ENCODE data around the gene ARL2. TPM values are rescaled to one million over a fixed set of nuclear protein-coding genes. Genes with fewer than 3 reads are reported as not detected.

Gene ARL2
- total RNA-seq, 1 donor from 2014 or later, result 76.1 TPM

DNA sequence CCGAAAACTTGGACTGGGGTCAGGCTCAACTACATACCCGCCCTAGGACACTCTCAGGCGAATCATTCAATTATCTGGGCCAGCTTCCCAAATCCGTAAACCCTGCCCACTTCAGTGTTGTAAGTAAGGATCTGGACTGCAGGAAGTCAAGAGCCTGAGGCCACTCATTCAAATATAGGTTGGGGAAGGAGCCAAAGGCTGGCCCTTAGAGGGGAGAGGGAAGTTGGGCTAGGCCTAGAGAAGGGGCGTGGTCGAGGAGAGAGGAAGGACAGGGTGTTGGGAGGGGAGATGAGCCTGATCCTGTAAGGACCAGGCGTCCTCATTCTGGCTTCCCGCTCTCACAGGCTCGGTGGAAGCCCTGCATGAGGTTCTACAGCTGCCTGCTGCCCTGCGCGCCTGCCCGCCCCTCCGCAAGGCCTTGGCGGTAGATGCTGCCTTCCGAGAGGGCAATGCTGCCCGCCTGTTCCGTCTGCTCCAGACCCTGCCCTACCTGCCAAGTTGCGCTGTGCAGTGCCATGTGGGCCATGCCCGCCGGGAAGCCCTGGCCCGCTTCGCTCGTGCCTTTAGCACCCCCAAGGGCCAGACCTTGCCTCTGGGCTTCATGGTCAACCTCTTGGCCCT is 30.0 kb downstream of the ARL2 start:
- no peak overlapping the region for H3K4me3 ChIP-seq (ENCODE audit: low read depth, low read length)
- peak; percentile 18 for DNase-seq (ENCODE audit: low read depth)
- no peaks in the 10 kb centered on the region for H3K27me3 ChIP-seq (ENCODE audit: control insufficient read depth, insufficient read depth, low read length)
- TF ChIP-seq, protein P1, sequence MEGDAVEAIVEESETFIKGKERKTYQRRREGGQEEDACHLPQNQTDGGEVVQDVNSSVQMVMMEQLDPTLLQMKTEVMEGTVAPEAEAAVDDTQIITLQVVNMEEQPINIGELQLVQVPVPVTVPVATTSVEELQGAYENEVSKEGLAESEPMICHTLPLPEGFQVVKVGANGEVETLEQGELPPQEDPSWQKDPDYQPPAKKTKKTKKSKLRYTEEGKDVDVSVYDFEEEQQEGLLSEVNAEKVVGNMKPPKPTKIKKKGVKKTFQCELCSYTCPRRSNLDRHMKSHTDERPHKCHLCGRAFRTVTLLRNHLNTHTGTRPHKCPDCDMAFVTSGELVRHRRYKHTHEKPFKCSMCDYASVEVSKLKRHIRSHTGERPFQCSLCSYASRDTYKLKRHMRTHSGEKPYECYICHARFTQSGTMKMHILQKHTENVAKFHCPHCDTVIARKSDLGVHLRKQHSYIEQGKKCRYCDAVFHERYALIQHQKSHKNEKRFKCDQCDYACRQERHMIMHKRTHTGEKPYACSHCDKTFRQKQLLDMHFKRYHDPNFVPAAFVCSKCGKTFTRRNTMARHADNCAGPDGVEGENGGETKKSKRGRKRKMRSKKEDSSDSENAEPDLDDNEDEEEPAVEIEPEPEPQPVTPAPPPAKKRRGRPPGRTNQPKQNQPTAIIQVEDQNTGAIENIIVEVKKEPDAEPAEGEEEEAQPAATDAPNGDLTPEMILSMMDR (IDR thresholded peaks at IDR 0.05; ENCODE audit: insufficient read depth, low read length, severe bottlenecking), result no peak
- FAIRE-seq, result no peak
- peaks cover 2% of the 10 kb centered on the region for H3K36me3 ChIP-seq (ENCODE audit: control insufficient read depth, insufficient read depth, low read length)

DNA sequence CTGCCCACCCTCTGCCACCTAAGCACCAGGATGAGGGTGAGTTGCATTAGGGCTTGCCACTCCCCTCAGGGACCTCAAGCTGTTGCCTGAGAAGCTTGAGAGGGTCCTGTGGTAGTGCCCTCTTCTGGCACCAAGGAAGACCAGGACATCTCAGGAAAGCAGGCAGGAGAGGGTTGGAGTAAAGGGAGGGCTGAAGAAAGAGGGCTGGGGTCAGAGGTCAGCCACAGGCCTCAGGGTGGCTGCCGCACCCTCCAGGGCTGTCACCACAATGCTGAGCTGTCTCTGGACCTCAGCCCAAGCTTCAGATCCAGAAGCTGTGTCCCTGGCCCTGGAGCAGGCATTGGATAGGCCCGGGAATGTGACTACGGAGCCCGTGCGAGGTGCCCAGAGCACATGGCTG is 31.1 kb downstream of the ARL2 start:
- Histone ChIP-seq H3K27me3 (ENCODE audit: control insufficient read depth, insufficient read depth, low read length) (no peaks in the 10 kb centered on the region), H3K4me3 (ENCODE audit: low read depth, low read length) (no peak overlapping the region), H3K36me3 (ENCODE audit: control insufficient read depth, insufficient read depth, low read length) (no peaks in the 10 kb centered on the region)
- DNase-seq (ENCODE audit: low read depth), result no peak
- FAIRE-seq, result peak; percentile 18
- TF ChIP-seq, protein P1 (IDR thresholded peaks at IDR 0.05; ENCODE audit: insufficient read depth, low read length, severe bottlenecking), result no peak

DNA sequence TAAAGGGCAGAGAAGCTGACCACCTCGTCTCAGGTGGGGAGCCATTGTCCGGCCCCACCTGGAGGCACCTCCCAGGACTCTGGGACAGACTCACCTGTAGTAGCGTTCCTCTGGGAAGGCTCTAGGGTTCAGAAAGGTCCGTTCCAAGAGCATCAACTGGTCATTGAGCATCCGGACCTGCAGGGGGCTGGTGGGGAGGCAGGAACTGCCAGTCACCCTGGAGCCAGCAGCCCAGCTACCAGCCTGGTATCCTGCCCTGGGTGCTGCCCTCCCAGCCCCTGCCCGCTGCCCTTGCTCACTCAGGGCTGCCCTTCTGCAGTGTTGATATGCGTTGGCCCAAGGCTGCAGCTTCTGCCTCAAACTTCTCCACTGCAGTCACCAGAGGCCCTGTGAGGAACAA is 31.8 kb downstream of the ARL2 start:
- Histone ChIP-seq H3K27me3 (ENCODE audit: control insufficient read depth, insufficient read depth, low read length) (no peaks in the 10 kb centered on the region), H3K36me3 (ENCODE audit: control insufficient read depth, insufficient read depth, low read length) (no peaks in the 10 kb centered on the region), H3K4me3 (ENCODE audit: low read depth, low read length) (no peak overlapping the region)
- FAIRE-seq (no peak), DNase-seq (ENCODE audit: low read depth) (no peak)
- TF ChIP-seq, protein P1 (IDR thresholded peaks at IDR 0.05; ENCODE audit: insufficient read depth, low read length, severe bottlenecking), result no peak

DNA sequence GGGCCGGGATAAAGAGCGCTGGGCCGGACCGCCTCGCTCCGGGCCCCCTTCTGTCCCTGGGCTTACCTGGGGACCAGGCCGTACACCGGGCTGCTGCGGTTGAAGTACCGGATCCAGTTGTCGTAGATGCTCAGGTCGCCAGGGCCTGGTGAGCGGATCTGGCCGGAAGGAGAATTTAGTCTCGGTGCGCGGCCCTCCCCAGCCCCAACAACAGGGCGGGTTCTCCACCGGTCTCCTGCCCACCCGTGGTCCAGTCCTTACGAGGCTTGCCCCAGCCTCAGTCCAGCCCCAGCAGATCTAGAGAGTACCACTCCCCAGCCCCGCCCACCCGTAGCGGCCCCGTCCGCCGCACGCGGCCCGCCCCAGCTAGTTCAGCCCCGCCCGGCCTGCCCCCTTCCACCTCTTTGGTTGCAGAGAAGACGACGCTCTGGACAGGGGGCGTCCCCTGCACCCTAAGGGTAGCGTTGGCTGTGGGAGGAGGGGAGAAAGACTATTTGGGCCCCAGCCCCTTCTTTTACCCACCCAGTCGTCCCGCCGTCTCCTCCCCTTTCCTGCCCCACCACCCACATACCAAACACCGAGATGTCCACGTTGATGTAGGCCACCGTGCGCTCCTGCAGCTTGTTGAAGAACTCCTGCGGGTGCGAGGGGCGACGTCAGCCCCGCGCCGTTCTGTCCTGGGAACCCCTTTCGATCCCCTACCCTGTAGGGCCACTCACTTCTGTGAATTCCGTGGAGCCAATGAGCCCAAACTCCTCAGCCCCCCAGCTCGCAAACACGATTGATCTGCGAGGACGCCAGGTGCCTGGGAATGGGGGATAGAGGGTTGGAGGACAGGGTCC is 33.8 kb downstream of the ARL2 start:
- Histone ChIP-seq H3K36me3 (ENCODE audit: control insufficient read depth, insufficient read depth, low read length) (no peaks in the 10 kb centered on the region), H3K27me3 (ENCODE audit: control insufficient read depth, insufficient read depth, low read length) (no peaks in the 10 kb centered on the region), H3K4me3 (ENCODE audit: low read depth, low read length) (peak overlapping the region; percentile 42)
- DNase-seq (ENCODE audit: low read depth) (no peak), FAIRE-seq (no peak)
- TF ChIP-seq, protein P1 (IDR thresholded peaks at IDR 0.05; ENCODE audit: insufficient read depth, low read length, severe bottlenecking), result no peak

DNA sequence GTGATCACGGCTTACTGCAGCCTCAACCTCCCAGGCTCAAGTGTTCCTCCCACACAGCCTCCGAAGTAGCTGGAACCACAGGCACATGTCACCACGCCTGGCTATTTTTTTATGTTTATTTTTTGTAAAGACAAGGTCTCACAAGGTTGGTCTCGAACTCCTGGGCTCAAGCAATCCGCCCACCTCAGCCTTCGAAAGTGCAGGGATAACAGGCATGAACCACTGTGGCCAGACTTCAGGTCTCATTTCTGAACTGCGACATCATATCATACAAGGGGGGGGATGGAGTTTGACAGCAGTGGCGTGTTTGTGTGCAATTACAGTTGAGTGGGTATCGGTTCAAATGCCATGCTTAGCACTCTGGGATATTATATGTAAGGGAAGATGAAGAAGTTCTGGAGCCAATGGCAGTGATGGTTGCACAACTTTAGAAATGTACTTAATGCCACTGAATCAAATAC is 37.5 kb downstream of the ARL2 start:
- TF ChIP-seq, protein P1 (IDR thresholded peaks at IDR 0.05; ENCODE audit: insufficient read depth, low read length, severe bottlenecking), result no peak
- no peak for FAIRE-seq
- no peak for DNase-seq (ENCODE audit: low read depth)
- H3K27me3 ChIP-seq (ENCODE audit: control insufficient read depth, insufficient read depth, low read length), result no peaks in the 10 kb centered on the region
- no peak overlapping the region for H3K4me3 ChIP-seq (ENCODE audit: low read depth, low read length)
- no peaks in the 10 kb centered on the region for H3K36me3 ChIP-seq (ENCODE audit: control insufficient read depth, insufficient read depth, low read length)

All from bronchial epithelial cell (primary cell).